ENCODE results near the gene WFS1. TPM values are rescaled to one million over a fixed set of nuclear protein-coding genes. Genes with fewer than 3 reads are reported as not detected.

Gene WFS1
- total RNA-seq, 3 donors from 2014 or later = 32.5 to 58.3 (median 37.1) TPM

GRCh38 chr4:6347511-6348045 lies 77.9 kb downstream of the WFS1 start:
- Histone ChIP-seq H3K4me3 (no peak overlapping the region), H3K4me1 (no peaks in the 10 kb centered on the region), H3K36me3 (no peaks in the 10 kb centered on the region), H3K27me3 (peaks cover 0 to 10% of the 10 kb centered on the region in 2 donors), H3K9me3 (peaks cover 0 to 7% of the 10 kb centered on the region in 2 donors), H3K27ac (no peak overlapping the region)
- DNase-seq (ENCODE audit: low spot score in 2 of 2) = no peak
- intact Hi-C loops (cut with DNase I; ENCODE audit: low total_unique reads) = no loop called here
- no peak for TF ChIP-seq POLR2A (IDR thresholded peaks at IDR 0.05)
- no peak for TF ChIP-seq POLR2AphosphoS5 (IDR thresholded peaks at IDR 0.05)
- TF ChIP-seq CTCF (IDR thresholded peaks at IDR 0.05) = no peak

- peaks cover 0 to 7% of the 10 kb centered on the region in 2 donors for H3K9me3 ChIP-seq
- TF ChIP-seq POLR2AphosphoS5 (IDR thresholded peaks at IDR 0.05) = no peak
- TF ChIP-seq CTCF (IDR thresholded peaks at IDR 0.05) = no peak
- TF ChIP-seq POLR2A (IDR thresholded peaks at IDR 0.05) = no peak
- peaks cover 0 to 10% of the 10 kb centered on the region in 2 donors for H3K27me3 ChIP-seq
- intact Hi-C loops (cut with DNase I; ENCODE audit: low total_unique reads) = no loop called here
- no peaks in the 10 kb centered on the region for H3K36me3 ChIP-seq
- H3K4me3 ChIP-seq = no peak overlapping the region
- no peak overlapping the region for H3K27ac ChIP-seq
- H3K4me1 ChIP-seq = no peaks in the 10 kb centered on the region
- DNase-seq (ENCODE audit: low spot score in 2 of 2) = no peak
Observed at GRCh38 chr4:6348408-6348807, 78.8 kb downstream of the WFS1 start.

- Histone ChIP-seq H3K4me1 (no peaks in the 10 kb centered on the region), H3K36me3 (no peaks in the 10 kb centered on the region), H3K27me3 (peaks cover 0 to 10% of the 10 kb centered on the region in 2 donors), H3K4me3 (no peak overlapping the region), H3K9me3 (peaks cover 0 to 7% of the 10 kb centered on the region in 2 donors), H3K27ac (no peak overlapping the region)
- no peak for TF ChIP-seq CTCF (IDR thresholded peaks at IDR 0.05)
- no peak for TF ChIP-seq POLR2AphosphoS5 (IDR thresholded peaks at IDR 0.05)
- no peak for TF ChIP-seq POLR2A (IDR thresholded peaks at IDR 0.05)
- intact Hi-C loops (cut with DNase I; ENCODE audit: low total_unique reads) = no loop called here
- DNase-seq (ENCODE audit: low spot score in 2 of 2) = no peak
Observed at GRCh38 chr4:6349896-6350603, 80.4 kb downstream of the WFS1 start.

- intact Hi-C loops (cut with DNase I; ENCODE audit: low total_unique reads) = no loop called here
- Histone ChIP-seq H3K9me3 (peaks cover 0 to under 1% of the 10 kb centered on the region in 2 donors), H3K27me3 (peaks cover 0 to 10% of the 10 kb centered on the region in 2 donors), H3K36me3 (no peaks in the 10 kb centered on the region), H3K4me3 (no peak overlapping the region), H3K27ac (no peak overlapping the region), H3K4me1 (no peaks in the 10 kb centered on the region)
- no peak for DNase-seq (ENCODE audit: low spot score in 2 of 2)
- TF ChIP-seq POLR2A (IDR thresholded peaks at IDR 0.05) (no peak), POLR2AphosphoS5 (IDR thresholded peaks at IDR 0.05) (no peak), CTCF (IDR thresholded peaks at IDR 0.05) (no peak)
Observed at GRCh38 chr4:6350646-6351045, 81.0 kb downstream of the WFS1 start.

- intact Hi-C loops (cut with DNase I; ENCODE audit: low total_unique reads) = no loop called here
- H3K27me3 ChIP-seq = peaks cover 0 to 10% of the 10 kb centered on the region in 2 donors
- H3K36me3 ChIP-seq = no peaks in the 10 kb centered on the region
- H3K27ac ChIP-seq = no peak overlapping the region
- no peak for DNase-seq (ENCODE audit: low spot score in 2 of 2)
- H3K4me1 ChIP-seq = no peaks in the 10 kb centered on the region
- H3K9me3 ChIP-seq = no peaks in the 10 kb centered on the region
- TF ChIP-seq CTCF (IDR thresholded peaks at IDR 0.05) = no peak
- no peak for TF ChIP-seq POLR2AphosphoS5 (IDR thresholded peaks at IDR 0.05)
- no peak overlapping the region for H3K4me3 ChIP-seq
Observed at GRCh38 chr4:6351246-6352000, 81.8 kb downstream of the WFS1 start.
